ENCODE data around the gene FAM200B. TPM values are rescaled to one million over a fixed set of nuclear protein-coding genes. Genes with fewer than 3 reads are reported as not detected.

The FAM200B gene
- total RNA-seq, 1 experiment from 2014 or later = 88.4 TPM

DNA sequence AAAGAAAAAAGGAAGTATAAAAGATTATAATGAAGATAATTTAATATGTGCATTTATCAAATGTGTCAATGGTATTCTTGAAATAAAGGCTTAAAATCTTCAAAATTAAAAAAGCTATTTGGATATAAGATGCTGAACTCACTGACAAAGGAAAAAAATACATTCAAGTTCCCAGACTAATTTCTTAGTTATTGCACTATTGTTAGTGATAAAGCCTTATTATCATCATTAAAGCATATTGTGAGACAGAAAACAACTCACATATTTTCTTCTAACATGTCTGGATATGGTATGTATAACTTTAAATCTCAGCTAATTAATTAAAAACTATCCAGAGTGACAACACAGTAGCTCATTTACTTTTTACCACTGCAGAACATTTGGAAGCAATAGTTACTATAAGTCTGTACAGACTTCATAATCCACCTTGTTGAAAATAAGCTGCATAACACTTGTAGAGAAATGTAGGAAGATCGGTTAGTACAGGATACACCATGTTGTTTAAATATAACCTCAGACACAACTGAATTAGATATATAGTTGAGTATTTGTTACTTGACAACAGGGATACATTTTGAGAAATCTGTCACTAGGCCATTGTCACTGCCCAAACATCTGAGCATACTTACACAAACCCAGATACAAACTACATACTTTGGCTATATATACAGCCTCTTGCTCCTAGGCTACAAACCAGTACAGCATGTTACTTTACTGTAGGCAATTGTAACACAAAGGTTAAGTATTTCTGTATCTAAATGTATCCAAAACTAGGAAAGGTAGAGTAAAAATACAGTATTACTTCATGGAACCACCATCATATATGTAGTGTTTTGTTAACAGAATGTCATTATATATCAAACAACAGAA is 12.8 kb upstream of the FAM200B start:
- DNase-seq (ENCODE audit: low read depth) = no peak

DNA sequence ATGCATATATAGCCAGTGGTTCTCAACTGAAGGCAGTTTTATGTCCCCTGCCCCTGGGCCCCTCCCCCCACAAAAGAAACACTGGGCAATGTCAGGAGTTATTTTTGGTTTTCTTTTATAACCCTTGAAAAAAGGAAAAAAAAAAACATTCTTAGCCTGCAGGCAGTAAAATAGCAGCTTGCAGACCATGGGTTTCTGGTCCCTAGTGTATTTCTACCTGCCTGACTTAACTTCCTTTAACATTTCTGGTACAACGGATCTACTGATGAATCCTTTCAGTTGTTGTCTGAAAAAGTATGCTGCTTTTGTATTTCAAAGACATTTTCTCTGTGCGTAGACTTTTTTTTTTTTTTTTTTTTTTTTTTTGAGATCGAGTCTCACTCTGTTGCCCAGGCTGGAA is 11.1 kb upstream of the FAM200B start:
- DNase-seq (ENCODE audit: low read depth) = no peak

DNA sequence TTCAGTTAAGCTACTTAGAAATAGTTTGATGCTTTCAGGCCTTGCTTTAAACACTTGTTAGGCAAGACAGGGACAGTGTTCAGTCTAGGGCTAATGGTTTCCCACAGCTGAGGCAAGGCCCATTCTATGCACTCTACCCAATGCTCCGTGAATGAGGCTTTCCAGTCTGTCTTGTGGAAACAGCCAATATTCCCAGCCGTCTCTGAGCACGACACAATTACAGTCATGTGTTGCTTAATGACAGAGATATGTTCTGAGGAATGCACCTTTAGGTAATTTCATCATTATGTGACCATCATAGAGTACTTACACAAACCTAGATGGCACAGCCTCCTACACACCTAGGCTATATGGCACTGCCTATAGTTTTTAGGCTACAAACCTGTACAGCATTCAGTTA is 9.5 kb upstream of the FAM200B start:
- no peak for DNase-seq (ENCODE audit: low read depth)

DNA sequence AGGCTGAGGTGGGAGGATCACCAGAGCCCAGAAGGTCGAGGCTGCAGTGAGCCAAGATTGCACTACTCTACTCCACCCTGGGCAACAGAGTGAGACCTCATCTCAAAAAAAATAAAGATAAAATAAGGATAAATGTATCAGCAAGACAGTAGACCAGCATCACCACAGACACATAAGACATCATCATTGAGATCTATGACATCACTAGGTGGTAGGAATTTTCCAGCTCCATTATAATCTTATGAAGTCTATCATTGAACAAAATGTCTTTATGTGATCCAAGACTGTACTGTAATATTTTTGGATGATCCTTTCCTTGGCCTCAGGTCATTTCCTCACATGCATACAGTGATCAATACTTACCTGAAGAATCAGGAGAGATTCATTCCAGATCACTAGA is 8.3 kb upstream of the FAM200B start:
- DNase-seq (ENCODE audit: low read depth) = no peak

DNA sequence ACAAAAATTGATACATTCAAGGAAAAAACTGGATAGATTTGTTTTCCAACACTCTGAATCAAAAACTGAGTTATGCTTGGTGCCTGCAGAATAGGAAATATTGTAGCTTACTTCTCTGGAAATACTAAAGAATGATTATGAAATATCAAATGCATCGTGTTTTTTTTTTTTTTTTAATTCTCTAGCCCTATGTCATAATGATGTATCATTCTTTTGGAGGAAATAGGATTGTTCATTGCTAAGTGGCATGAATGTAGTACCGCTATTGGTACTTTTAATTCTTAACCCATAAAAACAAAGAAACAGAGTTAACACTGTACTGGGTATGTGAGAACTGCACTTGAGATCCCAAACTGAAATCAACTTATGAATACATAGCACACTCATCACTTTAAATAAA is 7.6 kb upstream of the FAM200B start:
- no peak for DNase-seq (ENCODE audit: low read depth)

DNA sequence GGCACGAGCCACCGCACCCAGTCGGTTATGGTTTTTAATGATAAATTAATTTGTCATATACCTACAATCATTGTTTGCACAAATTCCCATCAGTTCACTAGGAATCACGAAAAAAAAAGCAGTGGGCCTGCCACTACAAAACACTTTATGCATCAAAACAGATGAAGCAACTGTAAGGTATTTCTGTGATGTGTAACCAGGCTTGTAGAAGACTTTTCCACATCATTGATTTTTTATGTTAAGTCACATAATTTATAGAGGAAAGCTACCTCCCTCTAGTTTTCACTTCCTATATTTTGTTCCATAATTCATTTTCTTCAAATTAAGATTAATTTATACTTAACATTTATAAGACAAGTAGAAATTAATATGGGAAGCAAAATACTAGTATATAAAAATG is 6.7 kb upstream of the FAM200B start:
- no peak for DNase-seq (ENCODE audit: low read depth)

DNA sequence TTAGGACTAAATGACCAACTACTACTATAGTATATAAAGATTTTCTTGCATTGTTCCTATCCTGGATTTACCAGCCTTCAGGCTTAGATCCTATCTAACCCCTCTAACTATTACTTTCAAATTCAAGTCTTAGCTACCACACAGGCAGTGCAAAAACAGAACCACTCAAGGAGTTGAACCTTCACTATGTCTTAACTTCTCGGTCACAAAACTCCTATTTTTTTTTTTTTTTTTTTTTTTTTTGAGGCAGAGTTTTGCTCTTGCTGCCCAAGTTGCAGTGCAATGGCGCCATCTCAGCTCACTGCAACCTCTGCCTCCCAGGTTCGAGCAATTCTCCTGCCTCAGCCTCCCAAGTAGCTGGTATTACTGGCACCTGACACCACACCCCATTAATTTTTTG is 6.3 kb upstream of the FAM200B start:
- no peak for DNase-seq (ENCODE audit: low read depth)

DNA sequence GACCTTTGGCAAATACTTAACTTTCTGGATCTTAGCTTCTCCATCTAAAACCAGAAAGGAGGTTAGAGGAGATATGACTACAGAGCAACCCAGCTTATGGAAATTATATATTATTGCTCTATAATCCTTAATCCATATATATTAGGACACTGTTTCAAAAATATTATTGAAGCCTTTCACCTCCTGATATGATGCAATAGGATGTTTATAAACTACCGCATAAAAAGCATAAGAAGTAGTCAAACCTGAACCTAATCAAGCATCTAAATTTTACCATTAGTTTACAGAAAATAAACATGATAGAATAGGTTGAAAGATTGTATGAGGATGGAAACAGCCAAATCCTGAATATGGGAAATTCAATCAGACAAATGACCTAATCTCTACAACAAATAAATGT is 5.6 kb upstream of the FAM200B start:
- DNase-seq (ENCODE audit: low read depth) = no peak

DNA sequence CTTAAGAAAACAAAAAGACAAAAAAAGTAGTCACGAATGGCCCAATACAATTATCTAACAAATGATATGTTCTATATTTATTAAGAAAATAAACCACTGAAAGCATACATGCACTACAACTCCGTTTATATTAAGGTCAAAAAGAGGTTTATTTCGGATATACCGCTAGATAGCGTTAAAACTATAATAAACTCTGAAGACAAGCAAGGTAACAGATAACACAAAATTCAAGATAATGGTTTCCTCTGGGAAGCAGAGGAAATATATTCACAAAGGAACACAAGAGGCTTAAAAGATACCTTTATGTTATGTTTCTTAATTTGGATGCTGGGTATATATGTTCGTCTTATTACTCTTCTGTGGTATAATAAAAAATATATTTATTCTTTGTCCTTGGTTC is 4.7 kb upstream of the FAM200B start:
- no peak for DNase-seq (ENCODE audit: low read depth)

DNA sequence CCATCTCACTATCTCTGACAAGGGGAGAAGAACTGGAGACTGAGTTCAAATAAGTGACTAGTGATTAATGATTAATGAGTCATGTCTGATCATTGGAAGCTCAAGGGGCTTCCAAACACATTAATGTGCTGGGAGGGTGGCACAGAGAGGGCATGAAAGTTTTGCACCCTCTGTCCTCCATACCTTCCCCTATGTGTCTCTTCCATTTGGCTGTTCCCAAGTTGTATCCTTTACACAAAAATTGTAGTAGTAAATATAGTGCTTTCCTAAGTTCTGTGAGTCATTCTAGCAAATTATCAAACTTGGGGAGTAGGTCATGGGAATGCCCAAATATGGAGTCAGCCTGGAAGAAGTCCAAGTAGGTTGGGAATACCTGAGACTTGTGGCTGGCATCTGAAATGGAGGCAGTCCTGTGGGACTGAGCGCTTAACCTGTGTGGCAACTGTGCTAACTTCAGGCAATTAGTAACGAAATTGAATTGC is 4.1 kb upstream of the FAM200B start:
- peak; percentile 52 for DNase-seq (ENCODE audit: low read depth)

- DNase-seq (ENCODE audit: low read depth) = no peak
Observed at GRCh38 chr4:15681067-15681371, 608 bp upstream of the FAM200B start.

DNA sequence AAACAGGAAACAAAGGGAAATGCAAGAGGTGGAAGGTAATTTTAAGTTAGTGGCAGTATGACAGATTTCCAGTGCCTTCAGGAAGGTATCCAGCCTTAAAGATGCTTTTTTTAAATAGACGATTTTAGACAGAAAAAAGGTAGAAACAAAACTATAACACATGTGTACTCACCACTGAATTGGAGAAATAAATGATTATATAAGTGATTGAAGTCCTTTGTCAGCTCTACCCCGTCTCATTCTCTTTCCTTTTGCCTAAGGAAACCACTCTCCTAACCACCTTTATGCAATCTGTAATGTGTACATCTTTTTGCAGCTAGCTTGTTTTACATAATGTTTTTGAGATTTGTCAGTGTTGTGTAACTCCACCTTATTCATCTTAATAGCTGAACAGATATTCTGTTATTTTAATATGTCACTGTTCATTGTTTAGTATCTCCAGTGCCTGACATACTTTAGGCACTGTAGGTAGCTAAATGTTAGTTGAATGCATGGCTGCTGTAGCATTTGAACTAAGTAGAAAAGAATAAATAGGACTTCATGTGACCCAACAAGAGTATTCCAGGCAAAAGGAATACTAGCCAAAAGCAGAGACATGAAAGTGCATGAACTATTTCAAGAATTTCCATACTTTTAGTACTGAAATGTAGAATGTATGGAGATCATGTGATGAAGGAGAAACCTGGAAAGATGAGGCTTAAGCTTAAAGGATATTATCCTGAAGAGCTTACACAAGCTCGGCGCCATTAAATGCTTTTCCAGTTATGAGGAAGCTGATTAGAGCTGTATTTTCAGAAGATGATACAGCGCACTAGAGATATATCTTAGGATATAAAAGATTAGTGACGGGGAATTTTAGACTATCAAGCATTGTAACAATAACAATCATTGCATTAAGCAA is 865 bp downstream of the FAM200B start:
- DNase-seq (ENCODE audit: low read depth) = no peak

- DNase-seq (ENCODE audit: low read depth) = no peak
Observed at GRCh38 chr4:15683143-15683495, 1.5 kb downstream of the FAM200B start.

GRCh38 chr4:15684498-15684897 is 2.9 kb downstream of the FAM200B start:
- no peak for DNase-seq (ENCODE audit: low read depth)

DNA sequence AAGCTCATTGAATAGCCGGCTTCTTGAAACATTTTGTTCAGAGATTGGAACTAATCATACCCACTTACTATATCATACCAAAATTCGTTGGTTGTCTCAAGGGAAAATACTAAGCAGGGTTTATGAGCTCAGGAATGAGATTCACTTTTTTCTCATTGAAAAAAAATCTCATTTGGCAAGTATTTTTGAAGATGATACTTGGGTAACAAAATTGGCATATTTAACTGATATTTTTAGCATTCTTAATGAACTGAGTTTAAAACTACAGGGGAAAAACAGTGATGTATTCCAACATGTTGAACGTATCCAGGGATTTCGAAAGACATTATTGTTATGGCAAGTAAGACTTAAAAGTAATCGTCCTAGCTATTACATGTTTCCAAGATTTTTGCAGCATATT is 6.4 kb downstream of the FAM200B start:
- DNase-seq (ENCODE audit: low read depth) = no peak

- DNase-seq (ENCODE audit: low read depth) = no peak
Observed at GRCh38 chr4:15689540-15689939, 7.9 kb downstream of the FAM200B start.

- peak; percentile 94 for DNase-seq (ENCODE audit: low read depth)
Observed at GRCh38 chr4:15690020-15690809, 8.6 kb downstream of the FAM200B start.

GRCh38 chr4:15691346-15692135 is 9.9 kb downstream of the FAM200B start:
- DNase-seq (ENCODE audit: low read depth) = peak; percentile 71

GRCh38 chr4:15692602-15693001 is 11.0 kb downstream of the FAM200B start:
- no peak for DNase-seq (ENCODE audit: low read depth)

- no peak for DNase-seq (ENCODE audit: low read depth)
Observed at GRCh38 chr4:15694431-15694830, 12.8 kb downstream of the FAM200B start.

GRCh38 chr4:15695240-15695699 is 13.6 kb downstream of the FAM200B start:
- peak; percentile 100 for DNase-seq (ENCODE audit: low read depth)

Data from HT1080 (cell line).